Measurements from ENCODE around the gene BTBD10.

The BTBD10 gene

GRCh38 chr11:13462901-13463778, at the start of gene BTBD10:
Gene BTBD10 (minus strand): TSS chr11:13463222. CDS start chr11:13445124, 18,098 bp downstream.
- peak within 1 kb of the TSS; percentile 79 for H3K27ac ChIP-seq
- TF ChIP-seq CTCF (conservative IDR thresholded peaks at IDR 0.05): no peak
- TF ChIP-seq ZFX (IDR thresholded peaks at IDR 0.05): peak; percentile 29; the same call in 1 of the 2 replicates

- TF ChIP-seq ZFX (IDR thresholded peaks at IDR 0.05) (no peak), CTCF (conservative IDR thresholded peaks at IDR 0.05) (no peak)
- H3K27ac ChIP-seq: no peak overlapping the region
Measured at GRCh38 chr11:13503393-13503792, 40.4 kb upstream of the BTBD10 start.

DNA sequence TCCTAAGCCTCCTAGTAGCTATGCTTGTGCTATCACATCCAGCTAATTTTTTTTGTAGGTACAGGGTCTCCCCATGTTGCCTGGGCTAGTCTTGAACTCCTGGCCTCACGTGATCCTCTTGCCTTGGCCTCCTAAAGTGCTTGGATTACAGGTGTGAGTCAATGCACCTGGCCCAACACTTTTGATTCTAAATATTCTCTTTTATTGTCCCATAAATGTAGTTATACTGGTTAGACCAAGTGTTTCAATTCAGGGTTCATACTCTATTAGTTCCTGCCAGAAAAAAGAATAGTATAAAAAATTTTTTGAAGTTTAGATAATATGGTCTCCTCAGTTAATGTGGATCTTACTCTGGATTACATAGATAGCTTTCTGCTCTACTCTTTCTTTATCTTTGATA, 39.5 kb upstream of the BTBD10 start:
- no peak overlapping the region for H3K27ac ChIP-seq
- TF ChIP-seq ZFX (IDR thresholded peaks at IDR 0.05) (no peak), CTCF (conservative IDR thresholded peaks at IDR 0.05) (no peak)

GRCh38 chr11:13495929-13496328, 32.9 kb upstream of the BTBD10 start, which contains the start of gene PTH:
Gene PTH (minus strand): TSS chr11:13495997. CDS start chr11:13492855, 3,142 bp downstream.
- TF ChIP-seq ZFX (IDR thresholded peaks at IDR 0.05) (no peak), CTCF (conservative IDR thresholded peaks at IDR 0.05) (no peak)
- no peak within 1 kb of the TSS for H3K27ac ChIP-seq

DNA sequence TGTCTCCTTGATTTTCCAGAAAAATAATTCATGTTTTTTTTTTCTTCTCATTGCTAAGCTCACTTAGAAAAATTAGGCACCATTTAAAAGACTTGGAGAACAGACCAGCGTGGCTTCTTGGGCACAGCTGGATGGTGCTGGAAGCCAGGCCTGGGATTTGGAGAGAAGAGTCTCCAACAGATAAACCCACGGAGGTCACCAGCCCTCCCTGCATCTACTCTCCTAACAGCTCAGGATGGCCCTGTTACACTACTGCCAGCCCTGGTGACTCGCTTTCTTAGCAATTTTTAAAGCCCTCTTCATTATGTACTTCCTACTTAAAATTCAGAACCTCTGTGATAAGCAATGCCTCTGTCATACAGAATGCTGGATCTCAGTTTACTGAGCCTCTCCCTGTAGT, 31.0 kb upstream of the BTBD10 start:
- no peak overlapping the region for H3K27ac ChIP-seq
- TF ChIP-seq CTCF (conservative IDR thresholded peaks at IDR 0.05) (no peak), ZFX (IDR thresholded peaks at IDR 0.05) (no peak)

DNA sequence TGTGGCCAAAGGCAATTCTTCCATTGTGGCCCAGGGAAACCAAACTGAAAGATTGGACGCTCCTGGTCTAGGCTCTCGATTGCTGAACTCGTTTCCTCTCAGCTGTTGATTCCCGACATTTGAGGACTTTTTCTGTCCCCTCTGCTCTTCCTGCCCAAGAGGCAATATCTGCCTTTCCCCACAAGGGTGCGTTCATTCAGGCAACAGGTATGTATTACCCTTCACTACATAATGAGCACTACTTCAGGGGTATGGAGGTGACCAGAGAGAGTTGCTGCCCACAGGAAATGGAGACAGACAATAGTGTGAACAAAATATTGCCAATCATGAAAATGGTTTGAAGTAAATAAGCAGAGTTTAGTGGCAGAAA, 24.6 kb upstream of the BTBD10 start:
- peak; percentile 60 for TF ChIP-seq CTCF (conservative IDR thresholded peaks at IDR 0.05)
- no peak for TF ChIP-seq ZFX (IDR thresholded peaks at IDR 0.05)
- H3K27ac ChIP-seq: no peak overlapping the region

- TF ChIP-seq CTCF (conservative IDR thresholded peaks at IDR 0.05) (no peak; the same call in 1 of the 2 replicates), ZFX (IDR thresholded peaks at IDR 0.05) (no peak)
Measured at GRCh38 chr11:13486926-13487660, 24.1 kb upstream of the BTBD10 start.

More at GRCh38 chr11:13486926-13487660, 24.1 kb upstream of the BTBD10 start:
- no peak overlapping the region for H3K27ac ChIP-seq

Data from C4-2B (cell line).